HCT116 (cell line): Measurements from ENCODE around the gene CASP6.

Source experiments
- CBX3 ChIP-seq: IDR thresholded peaks from 2 replicates; pipeline ENCODE4 v1.6.1; 2012; ENCODE audit warnings: low read depth
- CEBPB ChIP-seq: IDR thresholded peaks from 2 replicates; pipeline ENCODE4 v1.6.1; 2012; ENCODE audit warnings: low read depth
- CTCF ChIP-seq, 3 experiments: fragments of 200-600 bp in 1 of 3; sonication (generic) in 1 of 3; IDR thresholded peaks in 2 of 3; conservative IDR thresholded peaks in 1 of 3; 2 replicates each; pipeline ENCODE4 v1.5.1; 2012 to 2017; ENCODE audit warnings: low read depth in 2 of 3, low read length in 2 of 3, antibody characterized with exemption in 1 of 3, borderline replicate concordance in 1 of 3, control low read depth in 1 of 3, mild to moderate bottlenecking in 1 of 3, mixed read lengths in 1 of 3, mixed run types in 1 of 3, moderate library complexity in 1 of 3; ENCODE audit not compliant: insufficient read depth in 1 of 3
- ELF1 ChIP-seq: IDR thresholded peaks from 2 replicates; pipeline ENCODE4 v1.6.1; 2012; ENCODE audit warnings: low read depth, borderline replicate concordance
- EZH2phosphoT487 ChIP-seq: fragments of 200-600 bp; IDR thresholded peaks from 2 replicates; pipeline ENCODE4 v1.6.1; 2018; ENCODE audit warnings: antibody characterized with exemption, borderline replicate concordance
- JUND ChIP-seq: IDR thresholded peaks from 2 replicates; pipeline ENCODE4 v1.6.1; 2012
- MAX ChIP-seq: IDR thresholded peaks from 2 replicates; pipeline ENCODE4 v1.6.1; 2012
- POLR2A ChIP-seq: IDR thresholded peaks from 2 replicates; pipeline ENCODE4 v1.7.0; 2011; ENCODE audit warnings: borderline replicate concordance; ENCODE audit not compliant: insufficient read depth, insufficient read length; ENCODE audit errors: extremely low read depth
- POLR2AphosphoS5 ChIP-seq: IDR thresholded peaks from 2 replicates; pipeline ENCODE4 v1.6.1; 2011; ENCODE audit warnings: mild to moderate bottlenecking, low read depth, low read length, moderate library complexity
- RAD21 ChIP-seq: IDR thresholded peaks from 2 replicates; pipeline ENCODE4 v1.6.1; 2012; ENCODE audit warnings: low read depth, mild to moderate bottlenecking
- SP1 ChIP-seq: IDR thresholded peaks from 2 replicates; pipeline ENCODE4 v1.6.1; 2012; ENCODE audit warnings: low read depth
- TCF7L2 ChIP-seq: IDR thresholded peaks from 2 replicates; pipeline ENCODE4 v1.7.0; 2011; ENCODE audit warnings: borderline replicate concordance, inconsistent platforms; ENCODE audit not compliant: insufficient read depth, insufficient read length; ENCODE audit errors: extremely low read depth
- ZBTB33 ChIP-seq: IDR thresholded peaks from 2 replicates; pipeline ENCODE4 v1.6.1; 2011; ENCODE audit warnings: mild to moderate bottlenecking, low read length, moderate library complexity; ENCODE audit not compliant: insufficient replicate concordance; ENCODE audit errors: extremely low read depth
- ZFX ChIP-seq: fragments of 450-650 bp; IDR thresholded peaks from 2 replicates; pipeline ENCODE4 v1.6.1; 2017

- no peak for TF ChIP-seq POLR2A
- no peak for TF ChIP-seq CTCF (IDR thresholded peaks at IDR 0.05 in 2 of 3, conservative IDR thresholded peaks at IDR 0.05 in 1 of 3; ENCODE audit: borderline replicate concordance in 1 of 3, insufficient read depth in 1 of 3, low read depth in 2 of 3, low read length in 2 of 3)
- no peak for TF ChIP-seq ZFX
- TF ChIP-seq MAX = no peak
- no peak for TF ChIP-seq CEBPB
- TF ChIP-seq EZH2phosphoT487 = no peak
- no peak for TF ChIP-seq JUND
- no peak for TF ChIP-seq TCF7L2
- TF ChIP-seq SP1 = no peak
- TF ChIP-seq ELF1 = no peak
- TF ChIP-seq RAD21 = no peak
- no peak for TF ChIP-seq POLR2AphosphoS5
- TF ChIP-seq ZBTB33 = no peak
- TF ChIP-seq CBX3 = no peak
Observed at GRCh38 chr4:109649872-109650271, 53.4 kb downstream of the CASP6 start.
